Neural cell (in vitro differentiated cells): ENCODE results near the gene BRINP2. TPM values are rescaled to one million over a fixed set of nuclear protein-coding genes. Genes with fewer than 3 reads are reported as not detected.

Experiments
- H2AFZ ChIP-seq: fragments of 200-600, 300-800 bp; sonication (generic), shearing (Covaris generic); 2 replicates; pipeline ENCODE4 v1.6.0; 2014; ENCODE audit warnings: low read depth, mild to moderate bottlenecking, antibody characterized with exemption, low read length, moderate library complexity
- H3F3A ChIP-seq: fragments of 200-600 bp; shearing (Covaris generic); 2 replicates; pipeline ENCODE4 v1.6.1; 2016; ENCODE audit warnings: mild to moderate bottlenecking, moderate library complexity, mixed read lengths, antibody characterized with exemption, low read length; ENCODE audit not compliant: insufficient read depth, poor library complexity, severe bottlenecking
- H3K27ac ChIP-seq: fragments of 200-600, 300-800 bp; sonication (generic), shearing (Covaris generic); 2 replicates; pipeline ENCODE4 v1.5.1; 2014; ENCODE audit warnings: mild to moderate bottlenecking, low read length, moderate library complexity
- H3K27me3 ChIP-seq: fragments of 300-800, 200-600 bp; sonication (generic), shearing (Covaris generic); 2 replicates; pipeline ENCODE4 v1.6.0; 2014; ENCODE audit warnings: mild to moderate bottlenecking, low read depth, low read length, moderate library complexity; ENCODE audit not compliant: insufficient read depth
- H3K36me3 ChIP-seq: fragments of 300-800, 200-600 bp; sonication (generic), shearing (Covaris generic); 2 replicates; pipeline ENCODE4 v1.5.1; 2014; ENCODE audit warnings: mild to moderate bottlenecking, antibody characterized with exemption, low read length, moderate library complexity; ENCODE audit not compliant: insufficient read depth
- H3K4me2 ChIP-seq: fragments of 300-800, 200-600 bp; sonication (generic), shearing (Covaris generic); 2 replicates; pipeline ENCODE4 v1.6.0; 2014; ENCODE audit warnings: mild to moderate bottlenecking, low read length
- H3K4me3 ChIP-seq: fragments of 300-800, 200-600 bp; sonication (generic), shearing (Covaris generic); 2 replicates; pipeline ENCODE4 v1.5.1; 2014; ENCODE audit warnings: mild to moderate bottlenecking, low read length, moderate library complexity
- H3K79me2 ChIP-seq: fragments of 200-600 bp; shearing (Covaris generic); replicated peaks from 2 replicates; pipeline ENCODE4 v1.6.0; 2014; ENCODE audit warnings: mild to moderate bottlenecking, low read length, moderate library complexity; ENCODE audit not compliant: insufficient read depth
- H3K9ac ChIP-seq: fragments of 300-800, 200-600 bp; sonication (generic), shearing (Covaris generic); 2 replicates; pipeline ENCODE4 v1.6.1; 2016; ENCODE audit warnings: mild to moderate bottlenecking, low read length, mixed read lengths
- H3K9me2 ChIP-seq: fragments of 200-600 bp; shearing (Covaris generic); 2 replicates; pipeline ENCODE4 v1.6.1; 2016; ENCODE audit warnings: mild to moderate bottlenecking, low read length, mixed read lengths; ENCODE audit not compliant: insufficient read depth
- H3K9me3 ChIP-seq: fragments of 200-600, 300-800 bp; sonication (generic), shearing (Covaris generic); 2 replicates; pipeline ENCODE4 v1.6.1; 2016; ENCODE audit warnings: mild to moderate bottlenecking, mixed run types, low read length, moderate library complexity, mixed read lengths
- H4K20me1 ChIP-seq: fragments of 200-600 bp; shearing (Covaris generic); 2 replicates; pipeline ENCODE4 v1.6.1; 2016; ENCODE audit warnings: mild to moderate bottlenecking, mixed run types; ENCODE audit not compliant: insufficient read depth
- CTCF ChIP-seq: fragments of 450-650 bp; IDR thresholded peaks from 2 replicates; pipeline ENCODE4 v1.5.1; 2014; ENCODE audit warnings: antibody characterized with exemption, mild to moderate bottlenecking, moderate library complexity; ENCODE audit not compliant: poor library complexity, severe bottlenecking
- EP300 ChIP-seq: fragments of 450-650 bp; conservative IDR thresholded peaks from 2 replicates; pipeline ENCODE4 v1.6.1; 2014; ENCODE audit warnings: antibody characterized with exemption, mild to moderate bottlenecking, moderate library complexity; ENCODE audit not compliant: poor library complexity, severe bottlenecking
- EZH2 ChIP-seq: fragments of 200-600, 300-800 bp; shearing (Covaris generic), sonication (generic); IDR thresholded peaks from 2 replicates; pipeline ENCODE4 v1.6.1; 2014; ENCODE audit warnings: antibody characterized with exemption, low read length, borderline replicate concordance, mild to moderate bottlenecking; ENCODE audit not compliant: insufficient read depth, poor library complexity, severe bottlenecking
- MXI1 ChIP-seq: fragments of 450-650 bp; conservative IDR thresholded peaks from 2 replicates; pipeline ENCODE4 v1.6.1; 2014; ENCODE audit warnings: antibody characterized with exemption, mild to moderate bottlenecking; ENCODE audit not compliant: poor library complexity, severe bottlenecking
- POLR2AphosphoS5 ChIP-seq: IDR thresholded peaks from 2 replicates; pipeline ENCODE4 v1.6.1; 2012
- RAD21 ChIP-seq: fragments of 450-650 bp; conservative IDR thresholded peaks from 2 replicates; pipeline ENCODE4 v1.6.1; 2014; ENCODE audit warnings: antibody characterized with exemption, mild to moderate bottlenecking, moderate library complexity
- REST ChIP-seq: IDR thresholded peaks from 2 replicates; pipeline ENCODE4 v1.6.1; 2012; ENCODE audit warnings: borderline replicate concordance
- SMC3 ChIP-seq: fragments of 450-650 bp; conservative IDR thresholded peaks from 2 replicates; pipeline ENCODE4 v1.6.1; 2014; ENCODE audit warnings: antibody characterized with exemption, mild to moderate bottlenecking, moderate library complexity; ENCODE audit not compliant: poor library complexity
- TAF1 ChIP-seq: IDR thresholded peaks from 2 replicates; pipeline ENCODE4 v1.6.1; 2012; ENCODE audit warnings: low read depth
- polyA plus RNA-seq: library from polyadenylated mRNA; depleted of rRNA; stranded (reverse); fragments of >200 nt; gene quantifications from 2 replicates; pipeline ENCODE4 v1.2.3, GENCODE V29; 2014

Gene BRINP2
- polyA plus RNA-seq, 1 donor from 2014 or later: 12.9 TPM

GRCh38 chr1:177286396-177286795 lies 115.6 kb downstream of the BRINP2 start:
- no peak overlapping the region for H3K9ac ChIP-seq
- no peaks in the 10 kb centered on the region for H3K79me2 ChIP-seq
- no peak overlapping the region for H3K4me3 ChIP-seq
- TF ChIP-seq REST (no peak), MXI1 (no peak), TAF1 (no peak), EZH2 (no peak), RAD21 (no peak), POLR2AphosphoS5 (no peak), SMC3 (no peak), CTCF (no peak), EP300 (no peak)
- H3K9me2 ChIP-seq: no peaks in the 10 kb centered on the region
- H3K36me3 ChIP-seq: no peaks in the 10 kb centered on the region
- H2AFZ ChIP-seq: no peak overlapping the region
- no peaks in the 10 kb centered on the region for H3K9me3 ChIP-seq
- H3K4me2 ChIP-seq: no peak overlapping the region
- H3K27ac ChIP-seq: no peak overlapping the region
- H3F3A ChIP-seq: no peaks in the 10 kb centered on the region
- H4K20me1 ChIP-seq: no peaks in the 10 kb centered on the region
- no peaks in the 10 kb centered on the region for H3K27me3 ChIP-seq

GRCh38 chr1:177287270-177287669 lies 116.5 kb downstream of the BRINP2 start:
- TF ChIP-seq POLR2AphosphoS5 (no peak), REST (no peak), CTCF (no peak), MXI1 (no peak)

More at GRCh38 chr1:177287270-177287669, 116.5 kb downstream of the BRINP2 start:
- H3K9me3 ChIP-seq: no peaks in the 10 kb centered on the region
- H4K20me1 ChIP-seq: no peaks in the 10 kb centered on the region
- no peaks in the 10 kb centered on the region for H3F3A ChIP-seq
- H3K36me3 ChIP-seq: no peaks in the 10 kb centered on the region
- H3K79me2 ChIP-seq: no peaks in the 10 kb centered on the region
- no peak overlapping the region for H3K4me2 ChIP-seq
- H3K4me3 ChIP-seq: no peak overlapping the region
- no peak overlapping the region for H3K9ac ChIP-seq
- H3K27me3 ChIP-seq: no peaks in the 10 kb centered on the region
- no peak overlapping the region for H3K27ac ChIP-seq
- H3K9me2 ChIP-seq: no peaks in the 10 kb centered on the region
- no peak overlapping the region for H2AFZ ChIP-seq
